OCI-LY1 (cell line): ENCODE measurements around the gene C1orf105.

ENCODE experiments used
- H2AFZ ChIP-seq: fragments of 200-600 bp; sonication (generic), shearing (Covaris generic); 2 replicates; pipeline ENCODE4 v1.6.0; 2014; ENCODE audit warnings: antibody characterized with exemption, mild to moderate bottlenecking, low read length
- H3F3A ChIP-seq: fragments of 200-600 bp; sonication (generic), shearing (Covaris generic); 2 replicates; pipeline ENCODE4 v1.6.0; 2014; ENCODE audit warnings: mild to moderate bottlenecking, antibody characterized with exemption, low read length, moderate library complexity; ENCODE audit not compliant: insufficient read depth
- H3K27ac ChIP-seq: fragments of 200-600 bp; sonication (generic); 2 replicates; pipeline ENCODE4 v1.5.1; 2014; ENCODE audit warnings: low read length, mixed run types, mild to moderate bottlenecking, low read depth; ENCODE audit not compliant: poor library complexity, severe bottlenecking
- H3K27me3 ChIP-seq: fragments of 200-600 bp; sonication (generic); 2 replicates; pipeline ENCODE4 v1.6.0; 2014; ENCODE audit warnings: antibody characterized with exemption, mild to moderate bottlenecking, low read length, moderate library complexity; ENCODE audit not compliant: insufficient read depth
- H3K36me3 ChIP-seq: fragments of 200-600 bp; sonication (generic); 2 replicates; pipeline ENCODE4 v1.6.1; 2014; ENCODE audit warnings: mild to moderate bottlenecking, antibody characterized with exemption, low read length, moderate library complexity, mixed read lengths; ENCODE audit not compliant: insufficient read depth
- H3K4me1 ChIP-seq: fragments of 200-600 bp; sonication (generic); 2 replicates; pipeline ENCODE4 v1.5.1; 2014; ENCODE audit warnings: mild to moderate bottlenecking, low read length, moderate library complexity; ENCODE audit not compliant: insufficient read depth, severe bottlenecking
- H3K4me2 ChIP-seq: fragments of 200-600 bp; sonication (generic), shearing (Covaris generic); 2 replicates; pipeline ENCODE4 v1.6.1; 2014; ENCODE audit warnings: low read length
- H3K4me3 ChIP-seq: fragments of 200-600 bp; sonication (generic); 2 replicates; pipeline ENCODE4 v1.5.1; 2014; ENCODE audit warnings: low read length, low read depth, mild to moderate bottlenecking, mixed read lengths; ENCODE audit not compliant: poor library complexity, severe bottlenecking
- H3K79me2 ChIP-seq: fragments of 200-600 bp; shearing (Covaris generic); 2 replicates; pipeline ENCODE4 v1.6.1; 2016; ENCODE audit warnings: mixed run types, low read length, mixed read lengths; ENCODE audit not compliant: insufficient read depth
- H3K9ac ChIP-seq: fragments of 200-600 bp; sonication (generic), shearing (Covaris generic); 2 replicates; pipeline ENCODE4 v1.6.1; 2014; ENCODE audit warnings: mild to moderate bottlenecking, low read length, mixed read lengths
- H3K9me2 ChIP-seq: fragments of 200-600 bp; sonication (generic), shearing (Covaris generic); 2 replicates; pipeline ENCODE4 v1.6.1; 2014; ENCODE audit warnings: low read depth, mild to moderate bottlenecking, low read length, mixed read lengths
- H3K9me3 ChIP-seq: fragments of 200-600 bp; shearing (Covaris generic); 2 replicates; pipeline ENCODE4 v1.6.1; 2014; ENCODE audit warnings: low read length, mixed read lengths
- H4K20me1 ChIP-seq: fragments of 200-600 bp; sonication (generic), shearing (Covaris generic); 2 replicates; pipeline ENCODE4 v1.6.0; 2016; ENCODE audit warnings: mild to moderate bottlenecking, low read length; ENCODE audit not compliant: insufficient read depth
- CTCF ChIP-seq: fragments of 200-600 bp; sonication (generic), shearing (Covaris generic); IDR thresholded peaks from 2 replicates; pipeline ENCODE4 v1.5.1; 2017; ENCODE audit warnings: mild to moderate bottlenecking, antibody characterized with exemption, low read length, moderate library complexity, mixed read lengths
- EZH2 ChIP-seq: fragments of 200-600 bp; sonication (generic), shearing (Covaris generic); IDR thresholded peaks from 2 replicates; pipeline ENCODE4 v1.8.0; 2017; ENCODE audit warnings: borderline replicate concordance, mixed run types, mild to moderate bottlenecking, antibody characterized with exemption, low read length, moderate library complexity, mixed read lengths

C1orf105 gene

GRCh38 chr1:172500207-172500606, 79.7 kb downstream of the C1orf105 start:
- no peaks in the 10 kb centered on the region for H3K4me1 ChIP-seq
- H3K9ac ChIP-seq: no peak overlapping the region
- H3K79me2 ChIP-seq: no peaks in the 10 kb centered on the region
- H3K27me3 ChIP-seq: no peaks in the 10 kb centered on the region
- no peaks in the 10 kb centered on the region for H4K20me1 ChIP-seq
- H3K27ac ChIP-seq: no peak overlapping the region
- H3K36me3 ChIP-seq: no peaks in the 10 kb centered on the region
- H3K9me3 ChIP-seq: no peaks in the 10 kb centered on the region
- H3K9me2 ChIP-seq: no peaks in the 10 kb centered on the region
- H3F3A ChIP-seq: no peaks in the 10 kb centered on the region
- H3K4me2 ChIP-seq: no peak overlapping the region
- no peak overlapping the region for H2AFZ ChIP-seq
- H3K4me3 ChIP-seq: no peak overlapping the region
- TF ChIP-seq CTCF: no peak
- TF ChIP-seq EZH2: no peak

- Histone ChIP-seq H3K27me3 (0 out of 2 replicates have a peak, but pooled peaks cover 5% of the 10 kb centered on the region), H3K9me2 (no peaks in the 10 kb centered on the region), H3K4me3 (no peak overlapping the region), H3K79me2 (no peaks in the 10 kb centered on the region), H3K4me1 (no peaks in the 10 kb centered on the region), H3K9me3 (no peaks in the 10 kb centered on the region), H2AFZ (no peak overlapping the region), H3K27ac (no peak overlapping the region), H3K9ac (no peak overlapping the region), H3F3A (no peaks in the 10 kb centered on the region), H3K36me3 (no peaks in the 10 kb centered on the region), H3K4me2 (no peak overlapping the region), H4K20me1 (no peaks in the 10 kb centered on the region)
- TF ChIP-seq EZH2 (no peak), CTCF (no peak)
These were observed 87.3 kb downstream of the C1orf105 start for GRCh38 chr1:172507741-172508140.

- Histone ChIP-seq H3K79me2 (no peaks in the 10 kb centered on the region), H3K4me3 (no peak overlapping the region), H3K9me2 (no peaks in the 10 kb centered on the region), H3K36me3 (no peaks in the 10 kb centered on the region), H3K27ac (no peak overlapping the region), H3K9ac (no peak overlapping the region), H3K27me3 (0 out of 2 replicates have a peak, but pooled peaks cover 5% of the 10 kb centered on the region), H3K4me2 (no peak overlapping the region), H2AFZ (no peak overlapping the region), H4K20me1 (no peaks in the 10 kb centered on the region), H3K9me3 (no peaks in the 10 kb centered on the region), H3K4me1 (no peaks in the 10 kb centered on the region), H3F3A (no peaks in the 10 kb centered on the region)
- TF ChIP-seq CTCF (no peak), EZH2 (no peak)
These were observed 90.0 kb downstream of the C1orf105 start for GRCh38 chr1:172510479-172510878.
